ENCODE measurements around the gene RHCE.
"Not testable (repeated sequence)": the region's sequence is repeated elsewhere in the genome, so short reads cannot be mapped to it uniquely, and the experiment has no call there.

Gene RHCE

GRCh38 chr1:25427696-25428095, 7.1 kb upstream of the RHCE start:
- TF ChIP-seq CTCF (IDR thresholded peaks at IDR 0.05; ENCODE audit: borderline replicate concordance, insufficient read depth, low read depth, low read length), result no peak
- H3K4me3 ChIP-seq (ENCODE audit: low read depth, low read length), result no peak overlapping the region

- no peak overlapping the region for H3K4me3 ChIP-seq (ENCODE audit: low read depth, low read length)
- no peak for TF ChIP-seq CTCF (IDR thresholded peaks at IDR 0.05; ENCODE audit: borderline replicate concordance, insufficient read depth, low read depth, low read length)
Measured at GRCh38 chr1:25425098-25426085, 4.8 kb upstream of the RHCE start.

- H3K4me3 ChIP-seq (ENCODE audit: low read depth, low read length), result not testable (repeated sequence)
Measured at GRCh38 chr1:25423206-25423605, 2.6 kb upstream of the RHCE start.

GRCh38 chr1:25419339-25419738, 1.3 kb downstream of the RHCE start:
- not testable (repeated sequence) for H3K4me3 ChIP-seq (ENCODE audit: low read depth, low read length)

GRCh38 chr1:25417280-25417679, 3.3 kb downstream of the RHCE start:
- H3K4me3 ChIP-seq (ENCODE audit: low read depth, low read length), result not testable (repeated sequence)

GRCh38 chr1:25414578-25414977, 6.0 kb downstream of the RHCE start:
- H3K4me3 ChIP-seq (ENCODE audit: low read depth, low read length), result not testable (repeated sequence)

- not testable (repeated sequence) for H3K4me3 ChIP-seq (ENCODE audit: low read depth, low read length)
Measured at GRCh38 chr1:25414157-25414556, 6.5 kb downstream of the RHCE start.

GRCh38 chr1:25412872-25413623, 7.6 kb downstream of the RHCE start:
- not testable (repeated sequence) for H3K4me3 ChIP-seq (ENCODE audit: low read depth, low read length)

GRCh38 chr1:25409641-25410427, 10.8 kb downstream of the RHCE start:
- not testable (repeated sequence) for H3K4me3 ChIP-seq (ENCODE audit: low read depth, low read length)

GRCh38 chr1:25405731-25406305, 14.8 kb downstream of the RHCE start:
- H3K4me3 ChIP-seq (ENCODE audit: low read depth, low read length), result not testable (repeated sequence)

GRCh38 chr1:25402947-25403803, 17.4 kb downstream of the RHCE start:
- not testable (repeated sequence) for H3K4me3 ChIP-seq (ENCODE audit: low read depth, low read length)

- not testable (repeated sequence) for H3K4me3 ChIP-seq (ENCODE audit: low read depth, low read length)
Measured at GRCh38 chr1:25398079-25398478, 22.5 kb downstream of the RHCE start.

GRCh38 chr1:25397549-25397948, 23.1 kb downstream of the RHCE start:
- H3K4me3 ChIP-seq (ENCODE audit: low read depth, low read length), result not testable (repeated sequence)

Measured in GM12875 (cell line).